Tibial nerve (tissue), 4 donors: ENCODE data around the gene IL31RA.

ENCODE experiments used
- CTCF ChIP-seq, 5 experiments: fragments of 200-600 bp in 3 of 5; fragments of 450-650 bp in 2 of 5; sonication (generic) in 3 of 5; IDR thresholded peaks; one replicate each; pipeline ENCODE4 v1.5.1; 2016 to 2019; ENCODE audit warnings: antibody characterized with exemption in 5 of 5, mild to moderate bottlenecking in 3 of 5, moderate library complexity in 2 of 5
- EP300 ChIP-seq, 2 donors: sonication (generic); formaldehyde crosslinking; IDR thresholded peaks; one replicate each; pipeline ENCODE4 v1.6.1; 2017; ENCODE audit warnings: antibody characterized with exemption in 2 of 2, mild to moderate bottlenecking in 1 of 2

- TF ChIP-seq CTCF (IDR thresholded peaks at IDR 0.05) = no peak
- no peak for TF ChIP-seq EP300 (IDR thresholded peaks at IDR 0.05)
Observed at GRCh38 chr5:55851675-55851979, 470 bp downstream of the IL31RA start.
